Ammon's horn (tissue), 1 donor: ENCODE measurements around the gene SPOP.
"Not testable (repeated sequence)": the region's sequence is repeated elsewhere in the genome, so short reads cannot be mapped to it uniquely, and the experiment has no call there.

Experiments used
- DNase-seq: peaks from one replicate; pipeline ENCODE4 v3.0.0-alpha.2; 2016; ENCODE audit warnings: low spot score

The SPOP gene

DNA sequence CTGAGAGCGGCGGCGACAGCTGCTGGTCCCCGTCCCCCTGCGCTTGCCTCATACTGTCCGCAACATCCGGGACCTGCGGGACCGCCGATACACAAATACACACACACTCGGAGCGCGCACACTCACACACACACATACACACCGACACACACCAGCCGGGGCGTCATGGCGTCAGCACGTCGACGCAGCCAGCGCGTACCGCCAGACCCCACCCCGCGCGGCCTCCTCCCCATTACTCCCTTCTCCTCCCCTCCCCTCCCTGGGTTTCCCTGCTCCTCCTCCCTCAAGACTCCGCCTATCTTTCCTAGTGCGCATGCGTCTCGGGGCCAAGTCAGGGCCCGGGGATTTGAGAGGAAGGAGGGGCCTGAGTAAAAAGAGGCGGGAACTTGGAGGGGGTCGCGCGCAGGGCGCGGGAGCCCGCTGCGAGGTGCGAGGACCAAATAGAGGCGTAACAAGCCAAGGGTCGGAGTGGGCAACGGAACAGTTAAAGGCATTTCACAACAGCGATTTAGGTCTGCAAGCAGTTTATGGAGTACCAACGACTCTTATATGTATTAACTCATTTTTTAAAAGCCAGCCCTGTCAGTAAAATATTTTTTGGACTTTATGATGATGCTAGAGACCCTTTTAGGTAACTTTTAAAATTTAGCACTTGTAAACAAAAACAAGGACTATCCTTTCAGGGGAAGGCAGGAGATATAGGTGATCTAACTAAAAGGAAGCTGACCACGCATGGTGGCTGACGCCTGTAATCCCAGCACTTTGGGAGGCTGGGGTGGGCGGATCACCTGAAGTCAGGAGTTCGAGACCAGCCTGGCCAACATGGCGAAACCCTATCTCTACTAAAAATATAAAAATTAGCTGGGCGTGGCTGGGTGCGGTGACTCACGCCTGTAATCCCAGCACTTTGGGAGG, at the start of gene SPOP:
Gene SPOP (minus strand): TSS at position 165 of the 915 bp plus-strand sequence. CDS start 55,287 bp downstream, outside the sequence.
- peak; percentile 100 for DNase-seq

DNA sequence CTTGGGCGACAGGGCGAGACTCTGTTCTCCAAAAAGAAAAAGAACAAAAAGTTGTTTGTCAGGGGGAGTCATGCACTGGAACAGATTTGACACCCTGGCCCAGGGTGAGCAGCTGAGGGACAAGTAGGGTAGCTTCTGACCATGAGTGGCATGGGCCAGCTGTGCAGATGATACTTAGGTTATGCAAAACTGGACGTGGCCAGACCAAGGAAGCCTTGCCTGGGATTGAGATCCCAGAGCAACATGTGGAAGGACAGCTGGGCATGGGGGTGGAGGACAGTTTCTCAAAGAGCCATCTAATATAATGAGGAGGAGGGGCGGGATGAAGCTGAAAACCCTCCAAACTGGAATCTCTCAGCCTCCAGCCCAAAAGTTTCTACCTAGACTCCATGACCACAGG, 49.5 kb upstream of the SPOP start:
- no peak for DNase-seq

DNA sequence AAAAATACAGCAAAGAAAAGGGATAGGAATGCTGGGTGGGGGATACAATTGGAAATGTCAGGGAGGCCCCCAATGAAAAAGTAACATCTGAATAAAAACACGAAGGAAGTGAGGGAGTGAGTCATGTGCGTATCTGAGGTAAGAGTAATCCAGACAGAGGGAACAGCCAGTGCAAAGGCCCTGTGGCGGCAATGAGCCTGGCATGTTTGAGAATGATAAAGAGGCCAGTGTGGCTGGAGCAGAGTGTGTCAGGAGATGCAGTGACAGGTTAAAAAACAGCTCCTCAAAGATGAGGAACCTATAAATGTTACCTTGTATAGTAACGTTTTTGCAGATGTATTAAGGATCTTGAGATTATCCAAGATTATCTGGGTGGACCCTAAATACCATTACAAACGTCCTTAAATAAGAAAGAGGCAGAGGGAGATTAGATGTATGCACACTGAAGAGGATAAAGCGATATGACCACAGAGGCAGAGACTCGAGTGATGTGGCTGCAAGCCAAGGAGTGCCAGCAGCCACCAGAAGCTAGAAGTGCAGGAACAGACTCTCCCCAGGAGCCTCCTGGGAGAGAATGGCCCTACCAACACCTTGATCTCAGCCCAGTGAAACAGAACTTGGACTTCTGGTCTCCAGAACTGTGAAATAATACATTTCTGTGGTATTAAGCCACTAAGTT, 47.7 kb upstream of the SPOP start:
- DNase-seq, result no peak

DNA sequence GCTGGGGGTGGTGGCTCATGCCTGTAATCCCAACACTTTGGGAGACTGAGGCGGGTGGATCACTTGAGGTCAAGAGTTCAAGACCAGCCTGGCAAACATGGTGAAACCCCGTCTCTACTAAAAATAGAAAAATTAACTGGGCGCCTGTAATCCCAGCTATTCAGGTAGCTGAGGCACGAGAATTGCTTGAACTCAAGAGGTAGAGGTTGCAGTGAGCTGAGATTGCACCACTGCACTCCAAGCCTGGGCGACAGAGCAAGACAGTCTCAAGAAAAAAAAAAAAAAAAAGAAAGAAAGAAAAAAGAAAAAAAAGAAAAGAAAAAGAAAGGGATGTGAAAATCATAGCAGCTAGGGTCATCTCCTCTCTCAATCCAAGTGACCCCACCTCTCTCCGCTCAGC, 46.7 kb upstream of the SPOP start:
- DNase-seq, result not testable (repeated sequence)

DNA sequence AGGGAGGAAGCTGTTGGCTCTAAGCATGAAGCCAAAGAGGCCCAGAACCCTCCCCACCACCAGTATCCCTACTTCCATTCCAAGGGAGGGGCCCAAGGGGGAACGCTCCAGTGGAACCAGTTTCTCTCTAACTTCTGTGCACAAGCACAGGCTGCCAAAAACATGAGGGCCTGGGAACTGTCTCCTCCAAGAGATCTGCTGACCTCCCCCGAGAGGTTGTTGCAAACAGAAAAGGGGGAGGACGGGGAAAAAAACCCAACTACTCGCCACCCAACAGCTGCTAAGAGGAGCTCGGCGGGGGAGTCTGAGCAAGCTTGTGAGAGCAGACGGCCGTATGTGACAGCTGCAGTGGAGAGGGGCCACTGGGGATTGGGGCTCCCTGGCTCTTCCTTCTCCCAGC, 45.5 kb upstream of the SPOP start:
- DNase-seq, result peak; percentile 29

DNA sequence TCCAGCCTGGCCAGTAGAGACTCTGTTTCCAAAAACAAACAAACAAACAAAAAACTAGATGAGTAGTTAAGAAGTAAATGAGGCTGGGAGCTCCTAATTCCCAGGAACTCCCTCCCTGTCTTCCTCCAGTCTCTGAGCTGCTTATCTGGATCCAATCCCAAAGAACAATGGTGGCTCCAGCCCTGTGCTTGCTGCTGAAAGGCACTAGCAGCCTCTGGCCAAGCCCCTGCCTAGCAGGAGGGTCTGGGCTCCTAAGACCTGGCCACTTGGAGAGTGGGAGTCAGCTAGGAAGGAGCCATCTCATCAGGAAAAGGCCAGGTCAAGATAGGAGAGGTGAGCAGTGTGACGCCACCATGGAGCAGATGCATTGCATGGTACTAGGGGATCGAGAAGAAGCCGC, 44.2 kb upstream of the SPOP start:
- DNase-seq, result no peak

DNA sequence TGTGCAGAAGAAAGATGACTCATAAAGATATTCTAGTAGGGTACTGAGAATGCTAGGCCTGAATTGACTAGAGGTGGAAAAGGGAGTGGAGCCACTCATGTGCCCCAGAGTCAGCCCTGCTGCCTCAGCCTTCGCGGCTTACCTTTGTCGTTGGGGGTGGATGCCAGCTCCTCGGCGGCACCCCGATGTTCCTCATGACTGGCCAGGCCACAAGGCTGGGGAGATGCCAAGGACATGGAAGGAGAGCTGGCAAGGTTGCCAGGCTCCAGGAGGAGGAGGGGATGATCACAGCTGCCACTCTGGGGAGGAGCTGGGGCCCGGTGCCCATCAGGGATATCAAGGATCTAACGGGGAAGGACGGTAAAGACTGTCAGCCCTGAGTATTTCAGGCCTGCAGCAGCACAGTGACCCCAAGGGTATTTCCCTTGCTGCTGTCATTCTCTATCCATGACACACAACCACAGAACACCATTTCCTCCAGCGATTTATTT, 39.5 kb upstream of the SPOP start:
- no peak for DNase-seq

DNA sequence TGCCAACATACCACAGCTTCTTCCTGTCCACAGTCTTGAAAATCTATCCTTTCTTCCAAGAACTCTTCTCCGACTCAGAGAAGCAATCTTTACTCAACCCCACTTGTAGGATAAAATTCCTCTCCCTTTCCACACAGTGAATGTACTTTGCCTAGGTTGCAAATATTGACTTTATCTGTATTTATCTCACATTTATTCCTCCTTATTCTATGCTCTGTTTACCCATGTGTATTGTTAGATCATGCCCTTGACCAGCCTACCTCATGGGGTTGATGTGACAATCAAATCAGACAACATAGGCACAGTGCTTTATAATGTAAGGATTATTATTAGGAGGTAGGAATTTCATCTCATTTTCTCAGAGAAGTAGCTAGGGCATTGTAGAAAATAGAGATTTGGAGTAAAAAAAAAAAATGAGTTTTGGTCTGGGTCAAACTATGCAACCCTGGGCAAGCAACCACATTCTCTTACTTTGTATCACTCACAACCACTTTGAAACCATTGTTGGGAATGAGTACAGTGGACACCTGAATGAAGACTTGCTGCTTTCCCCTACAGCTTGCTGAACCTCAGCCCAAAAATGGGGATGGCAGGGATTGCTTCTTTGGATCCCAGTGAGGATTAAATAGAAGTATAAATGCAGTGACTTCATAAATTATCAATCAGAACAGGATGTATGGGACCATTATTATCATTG, 38.9 kb upstream of the SPOP start:
- DNase-seq, result no peak

DNA sequence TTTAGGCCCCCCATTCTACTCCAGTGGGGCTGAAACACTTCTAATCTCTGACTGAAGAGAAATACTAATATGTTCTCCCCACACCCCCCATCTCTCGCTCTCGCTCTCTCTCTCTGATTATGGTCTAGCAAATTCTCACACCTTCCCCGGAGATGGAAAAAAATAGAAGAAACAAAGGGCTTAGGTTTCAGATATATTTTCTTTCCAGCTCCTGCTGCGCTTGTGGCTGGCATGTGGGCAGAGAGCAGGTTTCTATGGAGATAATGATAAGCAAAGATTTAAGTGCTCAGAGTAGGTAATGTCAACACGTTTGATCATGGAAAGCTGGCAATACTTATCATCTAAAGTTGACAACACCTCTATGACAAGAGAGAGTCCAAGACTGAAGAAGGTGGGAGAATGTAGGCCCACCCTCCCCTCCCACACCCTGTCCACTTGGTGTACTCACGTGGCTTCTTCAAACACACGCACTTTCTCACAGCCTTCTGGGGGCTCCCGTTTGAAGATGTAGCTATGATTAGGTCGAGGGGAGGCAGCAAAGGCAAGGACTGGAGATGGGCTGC, 37.9 kb upstream of the SPOP start:
- DNase-seq, result no peak

DNA sequence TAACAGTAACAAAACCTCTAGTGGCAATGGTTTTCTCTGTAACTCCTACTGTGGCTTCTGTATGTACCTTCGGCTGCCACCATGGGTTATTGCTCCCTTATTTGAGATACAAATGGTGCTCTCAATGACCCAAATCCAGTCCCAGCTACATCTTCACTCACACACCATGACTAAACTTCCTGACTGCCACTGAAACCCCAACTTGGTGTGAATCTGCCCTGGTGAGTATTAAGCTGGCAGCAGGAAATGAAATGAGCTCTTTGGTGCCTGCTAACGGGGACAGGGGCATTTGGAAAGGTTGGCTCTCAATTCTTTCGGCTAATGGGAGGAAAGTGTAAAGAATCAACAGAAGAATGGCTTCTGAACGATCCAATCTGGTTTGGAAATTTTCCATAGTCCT, 37.3 kb upstream of the SPOP start:
- no peak for DNase-seq

DNA sequence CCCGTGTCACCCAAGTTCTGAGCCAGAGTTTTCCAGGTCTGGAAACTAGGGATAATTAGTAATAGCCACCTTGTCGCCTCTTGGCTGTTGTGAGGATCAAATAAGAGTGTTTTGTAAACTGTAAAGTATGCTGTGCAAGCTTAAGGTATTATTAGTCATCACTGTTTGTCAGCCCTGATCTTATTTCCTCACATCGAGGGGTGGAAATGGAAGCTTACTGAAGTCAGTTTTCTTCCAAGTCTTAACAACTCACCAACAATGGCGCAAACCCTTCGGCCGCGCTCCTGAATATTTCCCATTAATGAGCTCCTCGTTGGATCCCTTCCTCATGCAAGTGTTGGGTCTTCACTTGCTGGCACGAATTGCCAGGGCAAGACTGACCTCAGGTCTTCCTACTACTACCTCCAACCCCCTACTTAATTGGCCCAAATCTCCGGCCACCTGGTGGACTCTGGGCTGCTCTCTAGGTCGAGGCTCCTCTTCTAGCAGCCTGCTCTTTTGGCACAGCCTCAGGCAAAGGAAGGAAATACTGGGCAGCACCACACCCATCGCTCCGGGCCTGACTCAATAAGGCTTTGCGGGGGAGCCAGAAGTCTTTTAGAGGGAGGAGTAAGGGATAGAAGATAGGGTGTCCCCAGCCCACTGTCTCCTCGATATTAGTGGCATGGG, 30.8 kb upstream of the SPOP start:
- peak; percentile 17 for DNase-seq

DNA sequence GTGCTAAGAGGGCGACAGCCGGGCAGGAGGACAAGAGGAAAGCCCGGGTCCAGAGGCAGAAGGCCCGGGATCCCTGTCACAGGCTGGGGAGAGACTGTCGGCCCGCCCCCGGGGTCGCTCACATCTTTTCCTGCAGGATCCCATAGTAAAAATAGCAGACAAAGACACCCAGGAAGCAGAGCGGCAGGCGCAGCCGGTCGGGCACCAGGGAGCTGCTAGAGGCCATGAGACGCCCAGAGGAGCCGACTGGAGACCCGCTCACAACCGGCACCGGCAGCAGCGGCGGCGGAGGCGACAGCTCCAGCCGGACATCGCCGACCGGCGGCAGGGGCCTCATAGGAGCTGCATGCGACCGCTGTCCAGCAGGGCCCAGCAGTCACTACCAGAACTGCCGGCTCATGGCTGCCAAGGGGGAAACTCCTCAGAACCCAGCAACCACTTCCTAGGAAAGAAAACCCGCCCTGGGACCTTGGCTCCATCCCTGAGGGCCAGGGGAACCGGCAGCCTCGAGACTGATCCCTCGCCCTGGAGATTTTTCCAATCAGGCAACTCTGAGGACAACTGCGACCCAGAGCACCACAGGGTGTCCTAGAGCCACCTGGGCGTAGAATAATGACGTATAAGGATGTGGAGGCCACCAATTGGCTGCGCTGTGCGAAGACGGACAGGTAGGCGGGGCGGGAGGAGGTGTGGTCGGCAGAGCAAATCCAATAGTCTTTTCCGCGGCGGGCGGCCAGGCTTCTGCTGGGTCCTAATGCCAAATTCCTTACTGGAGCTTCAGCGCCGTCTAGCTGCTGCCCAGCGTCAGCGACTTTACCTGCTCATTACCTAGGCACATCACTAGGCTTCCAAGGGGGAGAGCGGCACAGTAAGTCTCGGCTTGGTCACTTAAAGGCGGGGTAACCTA, 30.0 kb upstream of the SPOP start, which contains the start of gene SLC35B1:
Gene SLC35B1 (minus strand): TSS at position 357 of the 907 bp plus-strand sequence. CDS start 131 bp downstream, at position 226.
- DNase-seq, result peak; percentile 99

DNA sequence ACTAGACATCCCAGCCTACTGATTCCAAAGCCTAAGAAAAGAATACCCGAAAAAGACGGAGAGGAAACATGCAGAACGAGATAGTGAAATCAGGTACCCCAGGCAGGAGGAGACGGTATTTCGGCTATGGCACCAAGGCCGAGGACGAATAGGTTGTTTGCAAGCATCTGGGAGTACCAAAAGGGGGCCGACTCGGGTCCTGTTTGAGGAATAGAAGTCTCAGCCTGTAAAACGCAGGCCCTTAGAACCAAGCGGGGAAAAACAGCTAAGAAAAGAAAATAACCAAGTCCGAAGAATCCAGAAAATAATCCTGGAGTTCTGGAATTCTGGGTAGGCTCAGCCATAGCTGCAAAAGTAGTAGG, 29.3 kb upstream of the SPOP start:
- no peak for DNase-seq

DNA sequence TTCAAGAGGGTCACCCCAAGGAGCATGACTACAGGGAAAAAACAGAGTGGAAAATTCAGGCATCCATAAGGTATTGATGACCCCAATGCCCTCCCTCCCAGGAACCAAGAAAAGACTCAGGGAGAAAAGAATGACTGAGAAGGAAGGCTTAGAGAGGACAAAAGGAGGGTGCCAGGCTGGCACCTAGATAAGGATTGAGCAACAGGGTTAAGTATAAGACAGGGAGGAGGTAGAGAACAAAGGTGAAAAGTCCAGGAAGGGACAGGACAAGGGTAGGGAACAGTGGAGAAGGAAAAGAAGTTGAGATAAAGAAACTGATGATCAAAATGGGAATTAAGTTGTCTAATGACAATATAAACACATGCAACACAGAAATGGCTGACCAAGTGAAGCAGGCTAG, 27.4 kb upstream of the SPOP start:
- DNase-seq, result no peak

DNA sequence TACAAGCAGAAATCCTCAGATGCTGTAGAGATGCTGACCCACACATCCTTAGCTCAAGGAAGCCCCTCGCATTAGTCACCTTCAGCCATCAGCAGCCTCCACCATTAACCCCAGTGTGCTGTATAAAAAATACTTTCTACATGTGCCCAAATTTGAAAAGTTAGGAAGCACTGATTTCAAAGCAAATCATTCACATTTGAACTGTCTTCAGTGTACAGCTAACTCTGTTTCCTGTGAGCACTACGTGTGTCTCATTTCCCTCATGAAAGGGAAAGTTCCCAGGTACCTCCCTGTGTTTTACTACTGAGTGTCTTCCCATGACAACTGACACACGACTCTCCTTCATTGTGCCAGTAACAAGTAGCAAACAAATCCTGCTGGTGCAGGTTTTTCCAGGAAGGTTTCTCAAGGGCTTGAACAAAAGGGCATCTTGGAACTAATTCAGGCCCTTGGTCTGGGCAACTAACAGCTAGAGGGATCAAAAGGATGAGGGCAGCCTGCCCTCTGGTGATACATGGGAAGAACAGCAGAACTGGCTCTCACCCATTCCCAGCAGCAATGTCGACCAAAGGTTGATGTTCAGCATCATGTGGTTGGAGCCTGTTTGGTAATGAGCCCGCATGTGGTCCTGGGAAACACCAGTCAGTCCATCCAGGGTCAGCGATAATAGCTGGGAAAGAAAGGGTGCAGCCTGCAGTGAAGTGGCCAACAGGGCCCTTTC, 25.8 kb upstream of the SPOP start:
- DNase-seq, result peak; percentile 72

DNA sequence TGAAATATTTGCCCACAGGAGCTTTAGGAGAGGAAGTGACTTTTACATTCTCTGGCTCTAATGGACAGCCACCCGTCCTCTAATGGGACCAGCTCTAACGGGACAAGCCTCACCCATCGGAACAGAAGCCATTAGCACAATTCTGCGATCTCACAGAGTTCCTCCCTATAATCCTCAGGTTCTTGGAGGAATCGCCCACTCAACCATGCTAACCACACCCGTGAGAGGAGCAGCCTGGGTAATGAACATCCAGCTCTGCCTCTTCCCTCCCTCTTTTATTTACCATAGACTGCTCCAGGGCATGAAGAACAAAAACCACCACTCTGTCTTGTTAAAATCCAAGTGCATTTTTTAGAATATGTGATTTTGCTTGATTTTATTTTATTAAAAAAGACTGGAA, 23.1 kb upstream of the SPOP start:
- no peak for DNase-seq

DNA sequence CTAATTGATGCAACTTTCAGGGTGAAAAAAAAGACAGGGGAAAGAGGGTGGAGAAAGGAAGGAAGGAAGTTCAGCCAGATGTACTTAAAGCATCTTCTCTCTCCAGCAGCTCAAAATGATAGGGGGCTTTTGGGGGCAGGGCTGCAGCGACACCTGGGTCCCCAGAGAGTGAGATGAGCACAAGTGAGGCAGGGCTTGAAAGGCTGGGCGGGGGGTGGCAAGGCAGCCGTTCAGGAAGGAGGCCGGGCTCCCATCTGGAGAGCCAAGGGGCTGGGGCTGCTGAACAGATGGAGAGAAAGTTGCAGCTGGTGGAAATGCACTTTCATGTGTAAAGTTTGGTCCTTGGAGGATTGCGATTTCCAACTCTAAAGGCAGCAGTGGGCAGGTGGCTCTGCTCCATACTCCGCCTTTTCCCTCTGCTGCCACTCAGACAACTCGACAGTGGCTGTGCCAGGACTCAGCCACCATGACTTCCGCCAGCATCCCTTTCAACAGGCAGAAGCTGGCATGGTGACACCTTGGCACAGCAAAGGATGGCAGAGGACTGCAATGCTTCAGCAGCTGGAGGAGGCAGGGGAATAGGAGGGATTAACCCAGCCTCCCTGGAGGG, 22.2 kb upstream of the SPOP start:
- DNase-seq, result peak; percentile 34

DNA sequence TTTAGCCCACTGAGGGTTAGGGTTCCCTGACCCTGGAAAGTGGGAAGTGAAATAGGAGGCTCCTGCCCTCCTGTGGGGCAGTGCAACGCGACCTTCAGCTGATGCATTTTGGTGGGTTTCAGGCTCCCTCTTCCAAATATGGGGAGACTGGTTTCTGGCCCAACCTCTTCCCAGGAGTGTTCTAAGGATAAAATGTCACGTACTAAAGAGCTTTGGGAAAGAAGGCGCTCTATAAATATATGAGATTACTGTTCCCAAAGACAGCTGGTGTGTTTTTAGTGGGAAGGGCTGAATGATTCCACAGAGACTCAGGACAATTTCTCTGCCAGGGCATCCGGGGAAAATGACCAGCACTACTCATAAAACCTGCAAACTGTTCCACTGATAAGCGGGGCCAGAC, 20.1 kb upstream of the SPOP start:
- DNase-seq, result no peak

DNA sequence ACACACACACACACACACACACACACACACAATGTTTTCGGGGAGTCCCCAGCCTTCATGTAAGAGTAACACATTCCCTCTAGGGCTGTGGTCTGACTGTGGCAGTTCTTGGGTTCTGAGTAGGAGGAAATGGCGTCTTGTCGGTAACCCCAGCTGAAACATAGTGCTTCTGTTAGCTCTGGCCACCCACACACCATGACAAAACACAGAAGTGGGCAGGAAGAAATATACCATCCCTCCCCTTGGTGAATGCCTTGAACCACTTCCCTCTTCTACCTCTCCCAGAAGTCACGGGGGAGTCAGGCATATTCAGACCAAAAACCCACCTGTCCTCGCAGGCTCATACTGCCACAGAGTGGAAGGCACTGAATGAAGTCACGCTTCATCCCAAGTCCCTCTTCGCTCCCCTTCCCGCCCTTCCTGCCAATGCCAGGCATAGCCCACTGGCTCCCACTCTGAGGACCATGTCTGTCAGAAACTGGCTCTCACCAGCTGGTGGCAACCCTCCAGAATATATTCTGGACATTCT, 18.4 kb upstream of the SPOP start:
- peak; percentile 24 for DNase-seq
